ENCODE measurements around the gene STX16. TPM values are rescaled to one million over a fixed set of nuclear protein-coding genes. Genes with fewer than 3 reads are reported as not detected.

STX16 gene
- total RNA-seq, 1 donor from 2014 or later, result 87.5 TPM

- no peak overlapping the region for H3K4me3 Mint-ChIP-seq
- no peaks in the 10 kb centered on the region for H3K4me1 Mint-ChIP-seq
- peak; percentile 12 to 34 for DNase-seq (ENCODE audit: low spot score in 2 of 2, unreplicated experiment in 2 of 2)
- TF ChIP-seq CTCF (IDR thresholded peaks at IDR 0.05; ENCODE audit: unreplicated experiment), result no peak
- H3K36me3 Mint-ChIP-seq, result no peaks in the 10 kb centered on the region
- peaks cover 30% of the 10 kb centered on the region for H3K27me3 Mint-ChIP-seq (ENCODE audit: low read depth)
- peaks cover 2% of the 10 kb centered on the region for H3K9me3 Mint-ChIP-seq
- H3K27ac Mint-ChIP-seq, result no peak overlapping the region
Measured at GRCh38 chr20:58719258-58719657, 68.2 kb downstream of the STX16 start.

GRCh38 chr20:58719971-58720371 lies 68.9 kb downstream of the STX16 start:
- DNase-seq (ENCODE audit: low spot score in 2 of 2, unreplicated experiment in 2 of 2), result peak in 1 of 2 experiments; percentile 34
- H3K4me1 Mint-ChIP-seq, result no peaks in the 10 kb centered on the region
- no peak for TF ChIP-seq CTCF (IDR thresholded peaks at IDR 0.05; ENCODE audit: unreplicated experiment)
- H3K27me3 Mint-ChIP-seq (ENCODE audit: low read depth), result peaks cover 37% of the 10 kb centered on the region
- no peak overlapping the region for H3K4me3 Mint-ChIP-seq
- peaks cover 9% of the 10 kb centered on the region for H3K9me3 Mint-ChIP-seq
- H3K27ac Mint-ChIP-seq, result no peak overlapping the region
- no peaks in the 10 kb centered on the region for H3K36me3 Mint-ChIP-seq

- peaks cover 9% of the 10 kb centered on the region for H3K9me3 Mint-ChIP-seq
- DNase-seq (ENCODE audit: low spot score in 2 of 2, unreplicated experiment in 2 of 2), result no peak
- H3K4me1 Mint-ChIP-seq, result no peaks in the 10 kb centered on the region
- no peak for TF ChIP-seq CTCF (IDR thresholded peaks at IDR 0.05; ENCODE audit: unreplicated experiment)
- H3K27ac Mint-ChIP-seq, result no peak overlapping the region
- H3K27me3 Mint-ChIP-seq (ENCODE audit: low read depth), result peaks cover 38% of the 10 kb centered on the region
- H3K4me3 Mint-ChIP-seq, result no peak overlapping the region
- no peaks in the 10 kb centered on the region for H3K36me3 Mint-ChIP-seq
Measured at GRCh38 chr20:58720890-58721289, 69.8 kb downstream of the STX16 start.

GRCh38 chr20:58721951-58722778 lies 71.1 kb downstream of the STX16 start:
- no peak for TF ChIP-seq CTCF (IDR thresholded peaks at IDR 0.05; ENCODE audit: unreplicated experiment)
- Mint-ChIP-seq H3K27ac (no peak overlapping the region), H3K36me3 (no peaks in the 10 kb centered on the region), H3K9me3 (peaks cover 20% of the 10 kb centered on the region), H3K4me3 (no peak overlapping the region), H3K27me3 (ENCODE audit: low read depth) (peaks cover 38% of the 10 kb centered on the region), H3K4me1 (no peaks in the 10 kb centered on the region)
- DNase-seq (ENCODE audit: low spot score in 2 of 2, unreplicated experiment in 2 of 2), result peak in 1 of 2 experiments; percentile 21

- Mint-ChIP-seq H3K27ac (no peak overlapping the region), H3K4me1 (no peaks in the 10 kb centered on the region), H3K36me3 (no peaks in the 10 kb centered on the region), H3K9me3 (peaks cover 28% of the 10 kb centered on the region), H3K27me3 (ENCODE audit: low read depth) (peaks cover 38% of the 10 kb centered on the region), H3K4me3 (no peak overlapping the region)
- TF ChIP-seq CTCF (IDR thresholded peaks at IDR 0.05; ENCODE audit: unreplicated experiment), result no peak
- peak in 1 of 2 experiments; percentile 20 for DNase-seq (ENCODE audit: low spot score in 2 of 2, unreplicated experiment in 2 of 2)
Measured at GRCh38 chr20:58722877-58723627, 72.0 kb downstream of the STX16 start.
